Measurements from ENCODE around the gene LCP2. TPM values are rescaled to one million over a fixed set of nuclear protein-coding genes. Genes with fewer than 3 reads are reported as not detected.

The LCP2 gene
- total RNA-seq, 1 experiment from 2014 or later = 0.72 TPM

- no peak for TF ChIP-seq USF2 (CRISPR knock-in tag; IDR thresholded peaks at IDR 0.05)
- TF ChIP-seq SMAD3 (CRISPR knock-in tag; IDR thresholded peaks at IDR 0.05; ENCODE audit: borderline replicate concordance) = no peak
- no peak for TF ChIP-seq ZBTB21 (CRISPR knock-in tag; IDR thresholded peaks at IDR 0.05; ENCODE audit: borderline replicate concordance)
- no peak for TF ChIP-seq ZNF219 (CRISPR knock-in tag; IDR thresholded peaks at IDR 0.05; ENCODE audit: borderline replicate concordance)
- TF ChIP-seq GRHL2 (CRISPR knock-in tag; IDR thresholded peaks at IDR 0.05; ENCODE audit: insufficient replicate concordance, severe bottlenecking) = no peak
- no peak for TF ChIP-seq TEAD4 (CRISPR knock-in tag; IDR thresholded peaks at IDR 0.05)
- no peak for TF ChIP-seq ZNF532 (CRISPR knock-in tag; IDR thresholded peaks at IDR 0.05; ENCODE audit: borderline replicate concordance)
- no peak for TF ChIP-seq CTCF (IDR thresholded peaks at IDR 0.05)
These were observed 77.4 kb downstream of the LCP2 start (continued) for GRCh38 chr5:170220191-170220590.

GRCh38 chr5:170219615-170220014, 78.0 kb downstream of the LCP2 start:
- TF ChIP-seq PRRX2 (CRISPR knock-in tag; IDR thresholded peaks at IDR 0.05) (no peak), PREB (CRISPR knock-in tag; IDR thresholded peaks at IDR 0.05; ENCODE audit: borderline replicate concordance) (no peak), SP1 (CRISPR knock-in tag; conservative IDR thresholded peaks at IDR 0.05) (no peak), ZNF532 (CRISPR knock-in tag; IDR thresholded peaks at IDR 0.05; ENCODE audit: borderline replicate concordance) (no peak), KAT7 (CRISPR knock-in tag; IDR thresholded peaks at IDR 0.05; ENCODE audit: borderline replicate concordance) (no peak), ATF2 (CRISPR knock-in tag; IDR thresholded peaks at IDR 0.05; ENCODE audit: borderline replicate concordance, low read depth) (no peak), ZNF263 (CRISPR knock-in tag; IDR thresholded peaks at IDR 0.05; ENCODE audit: low read depth) (no peak)
- POLR2A ChIA-PET = no interaction called here
- DNase-seq (ENCODE audit: low spot score) (no peak), ATAC-seq (no peak)
- CTCF ChIA-PET = interaction anchor here (1.5 to 1.6 kb wide), 2 partner anchors 36 to 128 kb away, joined by 3 to 5 read pairs; no protein-coding TSS in a partner anchor
- H3K9me3 Mint-ChIP-seq = no peaks in the 10 kb centered on the region
- H3K27ac Mint-ChIP-seq = no peak overlapping the region
- H3K27me3 Mint-ChIP-seq (ENCODE audit: low read depth) = peaks cover 22% of the 10 kb centered on the region
- H3K36me3 Mint-ChIP-seq = no peaks in the 10 kb centered on the region
- H3K4me3 Mint-ChIP-seq = no peak overlapping the region
- peaks cover 45% of the 10 kb centered on the region for H3K4me1 Mint-ChIP-seq

Data from WTC11 (cell line).